A549 treated with dexamethasone at 1 μM for 4 hours (cell line): Measurements from ENCODE around the gene JAK3. TPM values are rescaled to one million over a fixed set of nuclear protein-coding genes. Genes with fewer than 3 reads are reported as not detected.

ENCODE experiments used
- total RNA-seq: library from RNA; stranded (reverse); fragments of 200-300 nt; extraction: Qiagen RNA extraction; gene quantifications from 5 replicates; pipeline ENCODE4 v1.2.3, GENCODE V29; 2022

JAK3 gene
- total RNA-seq: 0.16 to 0.32 TPM (median 0.20 TPM) in 5 replicates

DNA sequence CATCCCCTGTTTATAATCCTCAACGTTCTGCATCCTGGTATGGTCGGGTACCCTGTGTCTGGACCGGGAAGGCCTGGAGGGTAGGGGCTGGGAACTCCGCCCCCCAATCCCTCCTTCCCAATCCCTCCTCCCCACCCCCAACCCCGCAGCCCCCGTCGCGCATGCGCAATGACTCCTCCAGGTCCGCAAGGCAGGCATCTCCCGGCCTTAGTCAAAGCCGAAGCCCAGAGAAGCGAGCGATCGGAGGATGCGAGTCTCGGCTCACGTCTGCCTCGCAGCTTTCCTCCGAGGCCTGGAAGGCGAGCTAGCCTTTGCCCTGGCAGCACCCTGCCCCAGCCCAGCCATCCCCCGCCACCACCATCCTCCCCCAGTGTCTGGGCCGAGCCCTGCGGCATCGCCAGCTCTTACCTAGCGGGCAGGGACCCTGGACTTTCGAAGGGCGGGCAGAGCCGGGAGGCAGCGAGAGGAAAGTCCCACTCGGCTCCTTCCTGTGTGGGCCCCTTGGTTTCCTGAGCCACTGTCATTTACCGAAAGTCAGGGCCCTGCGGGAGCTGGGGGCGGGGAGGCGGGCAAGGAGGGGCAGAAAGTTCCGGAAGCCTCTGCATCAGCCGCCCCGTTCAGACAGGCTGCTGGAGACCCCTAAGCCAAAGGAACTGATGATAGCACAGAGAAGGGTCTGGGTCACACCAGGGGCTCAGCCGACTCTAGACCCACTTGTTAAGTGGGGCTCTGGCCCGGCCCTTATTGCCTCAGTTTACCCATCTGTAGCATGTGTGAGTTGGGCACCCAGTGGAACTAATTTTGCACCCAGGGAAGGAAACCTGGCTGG is at the start of gene JAK3:
TSS of gene JAK3 (minus strand) at position 445 of the 829 bp plus-strand sequence. CDS start 3,565 bp downstream, outside the sequence.

DNA sequence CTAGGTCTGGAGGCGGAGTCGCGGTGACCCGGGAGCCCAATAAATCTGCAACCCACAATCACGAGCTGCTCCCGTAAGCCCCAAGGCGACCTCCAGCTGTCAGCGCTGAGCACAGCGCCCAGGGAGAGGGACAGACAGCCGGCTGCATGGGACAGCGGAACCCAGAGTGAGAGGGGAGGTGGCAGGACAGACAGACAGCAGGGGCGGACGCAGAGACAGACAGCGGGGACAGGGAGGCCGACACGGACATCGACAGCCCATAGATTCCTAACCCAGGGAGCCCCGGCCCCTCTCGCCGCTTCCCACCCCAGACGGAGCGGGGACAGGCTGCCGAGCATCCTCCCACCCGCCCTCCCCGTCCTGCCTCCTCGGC is 24.1 kb upstream of the JAK3 start, which contains the start of gene SLC5A5:
TSS of gene SLC5A5 (plus strand) at position 68 of the 373 bp plus-strand sequence. CDS start 375 bp downstream, outside the sequence.

GRCh38 chr19:17859533-17860330 is 11.9 kb upstream of the JAK3 start, which contains the start of gene RPL18A:
Gene RPL18A (plus strand): TSS chr19:17859910. CDS start chr19:17859957, 47 bp downstream.

GRCh38 chr19:17821190-17821589 is 26.6 kb downstream of the JAK3 start, which contains the start of gene INSL3:
Gene INSL3 (minus strand): TSS chr19:17821519. CDS start chr19:17821506, 13 bp downstream.

GRCh38 chr19:17794731-17795494 is 52.9 kb downstream of the JAK3 start, which contains the start of gene B3GNT3:
Gene B3GNT3 (plus strand): TSS chr19:17795138. CDS start chr19:17807808, 12,670 bp downstream.

Other genes starting within 250 kb of the JAK3 start
- 1.1 to 1.6 TPM (median 1.2 TPM) in 5 replicates for gene UNC13A, start 159.6 kb downstream of the JAK3 start, total RNA-seq
- gene MAP1S, start 128.5 kb downstream of the JAK3 start, total RNA-seq: 21.0 to 39.0 TPM (median 34.5 TPM) in 5 replicates
- 14.9 to 20.9 TPM (median 19.1 TPM) in 5 replicates for gene FCHO1, start 96.5 kb downstream of the JAK3 start, total RNA-seq
- 3.1 to 5.2 TPM (median 4.9 TPM) in 5 replicates for gene B3GNT3, start 52.8 kb downstream of the JAK3 start, total RNA-seq
- gene INSL3, start 26.5 kb downstream of the JAK3 start, total RNA-seq: 0.31 to 1.0 TPM (median 0.57 TPM) in 5 replicates
- 1,970 to 2,203 TPM (median 2,076 TPM) in 5 replicates for gene RPL18A, start 11.9 kb upstream of the JAK3 start, total RNA-seq
- 0.10 to 0.47 TPM (median 0.35 TPM) in 5 replicates for gene SLC5A5, start 24.0 kb upstream of the JAK3 start, total RNA-seq
- 102 to 123 TPM (median 110 TPM) in 5 replicates for gene CCDC124, start 85.0 kb upstream of the JAK3 start, total RNA-seq
- 0.23 to 1.6 TPM (median 0.94 TPM) in 5 replicates for gene KCNN1, start 119.1 kb upstream of the JAK3 start, total RNA-seq
- 48.2 to 65.6 TPM (median 62.1 TPM) in 5 replicates for gene ARRDC2, start 160.2 kb upstream of the JAK3 start, total RNA-seq
- gene IL12RB1, start 239.0 kb upstream of the JAK3 start, total RNA-seq: not detected in 5 replicates
- 1.4 to 3.0 TPM (median 2.5 TPM) in 5 replicates for gene MAST3, start 249.8 kb upstream of the JAK3 start, total RNA-seq